IMR-90 (cell line): Measurements from ENCODE around the gene PAN2. TPM values are rescaled to one million over a fixed set of nuclear protein-coding genes. Genes with fewer than 3 reads are reported as not detected.
"Not testable (repeated sequence)": the region's sequence is repeated elsewhere in the genome, so short reads cannot be mapped to it uniquely, and the experiment has no call there.

Experiments
- ATAC-seq: fragments of 200-7000 bp; cut with Tn5 transposase; 2 replicates; pipeline ENCODE4 v1.9.1; 2020; ENCODE audit warnings: low read depth, mild to moderate bottlenecking, moderate library complexity
- BruUV-seq: library from RNA; stranded (reverse); fragments of 400-500 nt; replicated peaks from 2 replicates; lab custom pipeline; 2021; lab: Mats Ljungman, UMichigan
- CTCF ChIA-PET: fragments of 300-600 bp; formaldehyde crosslinking; extraction: SDS; loops from one replicate; lab custom pipeline; 2021; ENCODE audit warnings: antibody characterized with exemption; lab: Yijun Ruan, JAX
- POLR2A ChIA-PET: fragments of 300-600 bp; sonication (Branson Sonifier 250); formaldehyde crosslinking; loops from one replicate; lab custom pipeline; 2022; ENCODE audit warnings: antibody characterized with exemption; ENCODE audit not compliant: unreplicated experiment; lab: Charles Lee
- DNase-seq: peaks from one replicate; pipeline ENCODE4 v3.0.0; 2013
- H2AFZ ChIP-seq: replicated peaks from 2 replicates; pipeline ENCODE3; 2013; ENCODE audit warnings: low read length, mild to moderate bottlenecking; ENCODE audit not compliant: poor library complexity
- H2AK5ac ChIP-seq: 2 replicates; pipeline ENCODE4 v1.6.1; 2013; ENCODE audit warnings: low read depth, low read length, inconsistent platforms
- H2AK9ac ChIP-seq: replicated peaks from 2 replicates; pipeline ENCODE3; 2013; ENCODE audit warnings: mild to moderate bottlenecking, low read depth, low read length, moderate library complexity; ENCODE audit not compliant: poor library complexity
- H2BK120ac ChIP-seq: 2 replicates; pipeline ENCODE4 v1.6.1; 2013; ENCODE audit warnings: low read depth, low read length, inconsistent platforms
- H2BK15ac ChIP-seq: 3 replicates; pipeline ENCODE4 v1.6.1; 2013; ENCODE audit warnings: low read depth, low read length, inconsistent platforms
- H2BK20ac ChIP-seq: 2 replicates; pipeline ENCODE4 v1.6.1; 2013; ENCODE audit warnings: low read depth, mild to moderate bottlenecking, inconsistent platforms, low read length, moderate library complexity
- H2BK5ac ChIP-seq: 2 replicates; pipeline ENCODE4 v1.6.1; 2013; ENCODE audit warnings: mild to moderate bottlenecking, low read depth, low read length, inconsistent platforms; ENCODE audit not compliant: poor library complexity, severe bottlenecking
- H3K14ac ChIP-seq: replicated peaks from 2 replicates; pipeline ENCODE4 v1.6.1; 2013; ENCODE audit warnings: low read depth, low read length, inconsistent platforms
- H3K18ac ChIP-seq: 2 replicates; pipeline ENCODE4 v1.6.1; 2013; ENCODE audit warnings: low read depth, low read length, control low read depth
- H3K23ac ChIP-seq: 2 replicates; pipeline ENCODE4 v1.6.1; 2013; ENCODE audit warnings: low read depth, low read length, inconsistent platforms
- H3K27ac ChIP-seq: 2 replicates; pipeline ENCODE4 v1.5.1; 2013; ENCODE audit warnings: mild to moderate bottlenecking, control low read depth, low read length; ENCODE audit not compliant: insufficient read depth
- H3K27me3 ChIP-seq: 2 replicates; pipeline ENCODE4 v1.6.1; 2013; ENCODE audit warnings: low read length; ENCODE audit not compliant: control insufficient read depth, insufficient read depth
- H3K36me3 ChIP-seq: 2 replicates; pipeline ENCODE4 v1.6.1; 2013; ENCODE audit warnings: low read length, mixed read lengths; ENCODE audit not compliant: control insufficient read depth, insufficient read depth
- H3K4ac ChIP-seq: 2 replicates; pipeline ENCODE4 v1.6.1; 2013; ENCODE audit warnings: low read depth, low read length, inconsistent platforms
- H3K4me1 ChIP-seq: 2 replicates; pipeline ENCODE4 v1.6.1; 2013; ENCODE audit warnings: low read length, mixed read lengths; ENCODE audit not compliant: control insufficient read depth, insufficient read depth
- H3K4me2 ChIP-seq: 2 replicates; pipeline ENCODE4 v1.6.1; 2013; ENCODE audit warnings: low read depth, mild to moderate bottlenecking, control low read depth, low read length, moderate library complexity
- H3K4me3 ChIP-seq: 2 replicates; pipeline ENCODE4 v1.5.1; 2013; ENCODE audit warnings: low read depth, mild to moderate bottlenecking, control low read depth, low read length, moderate library complexity; ENCODE audit not compliant: insufficient read depth
- H3K56ac ChIP-seq: 2 replicates; pipeline ENCODE4 v1.6.1; 2013; ENCODE audit warnings: low read length, inconsistent platforms; ENCODE audit not compliant: insufficient read depth; ENCODE audit errors: extremely low read depth
- H3K79me1 ChIP-seq, 2 experiments: 2 replicates each; pipeline ENCODE4 v1.6.1; 2013; ENCODE audit warnings: low read length in 2 of 2, inconsistent platforms in 1 of 2, low read depth in 1 of 2
- H3K9ac ChIP-seq: 2 replicates; pipeline ENCODE4 v1.6.1; 2013; ENCODE audit warnings: low read depth, low read length, control low read depth
- H3K9me1 ChIP-seq: 2 replicates; pipeline ENCODE4 v1.6.1; 2013; ENCODE audit warnings: low read length, inconsistent platforms; ENCODE audit not compliant: insufficient read depth
- H3K9me3 ChIP-seq: 2 replicates; pipeline ENCODE4 v1.6.1; 2013; ENCODE audit warnings: low read length; ENCODE audit not compliant: control insufficient read depth, insufficient read depth
- H4K20me1 ChIP-seq: 2 replicates; pipeline ENCODE4 v1.6.1; 2013; ENCODE audit warnings: low read length, inconsistent platforms; ENCODE audit not compliant: insufficient read depth
- H4K5ac ChIP-seq: 2 replicates; pipeline ENCODE4 v1.6.1; 2013; ENCODE audit warnings: mild to moderate bottlenecking, low read depth, low read length, control low read depth
- H4K8ac ChIP-seq, 2 experiments: 2 replicates each; pipeline ENCODE4 v1.6.1; 2013; ENCODE audit warnings: low read depth in 2 of 2, low read length in 2 of 2, control low read depth in 1 of 2, inconsistent platforms in 1 of 2
- H4K91ac ChIP-seq: 2 replicates; pipeline ENCODE4 v1.6.1; 2013; ENCODE audit warnings: low read depth, low read length, inconsistent platforms; ENCODE audit not compliant: insufficient read depth
- BHLHE40 ChIP-seq: fragments of 150-350 bp; IDR thresholded peaks from 2 replicates; pipeline ENCODE4 v1.6.1; 2016; ENCODE audit warnings: mild to moderate bottlenecking, low read depth, low read length
- CEBPB ChIP-seq: IDR thresholded peaks from 2 replicates; pipeline ENCODE4 v1.6.1; 2012; ENCODE audit warnings: low read depth, low read length, improper control_type of control experiment
- WGBS, 2 experiments: methylation state at CpG; one replicate each; pipeline versions ENCODE4 v1.1.5 to v1.1.7; 2013; ENCODE audit warnings: missing lambda C conversion rate in 2 of 2; ENCODE audit not compliant: insufficient read length in 1 of 2; ENCODE audit errors: extremely low coverage in 2 of 2; 5-methylcytosine and 5-hydroxymethylcytosine counted together
- dilution Hi-C: fragments of 300-500 bp; cut with HindIII; formaldehyde crosslinking; loops from one replicate; pipeline ENCODE4 v1.14.3; 2018; ENCODE audit warnings: low sequenced_read_pairs; ENCODE audit not compliant: unreplicated experiment
- in situ Hi-C: fragments of 300-500 bp; cut with MboI; formaldehyde crosslinking; loops from 3 replicates; pipeline ENCODE4 v1.14.3; 2019; ENCODE audit warnings: low sequenced_read_pairs, inconsistent platforms, mixed read lengths
- intact Hi-C: fragments of 100-400 bp; cut with micrococcal nuclease; formaldehyde crosslinking; loops from 2 replicates; pipeline ENCODE4 v1.10.0; 2022
- polyA plus RNA-seq, 3 experiments: library from polyadenylated mRNA; depleted of rRNA; stranded (reverse); fragments of >200 nt; gene quantifications; 2 replicates each; pipeline ENCODE4 v1.2.3, GENCODE V29; 2012; ENCODE audit warnings: low replicate concordance in 1 of 3
- total RNA-seq: library from RNA; depleted of rRNA; stranded (reverse); fragments of >200 nt; gene quantifications from 2 replicates; pipeline ENCODE4 v1.2.3, GENCODE V29; 2012

Gene PAN2
- total and polyA plus RNA-seq, 2 of the 4 experiments (the other 2 are of a cell fraction): 9.7 to 20.2 TPM

- no peak overlapping the region for H4K5ac ChIP-seq
- no peak overlapping the region for H3K18ac ChIP-seq
- H2BK15ac ChIP-seq: no peak overlapping the region
- no peak overlapping the region for H2AFZ ChIP-seq
- no peak overlapping the region for H2BK120ac ChIP-seq
- H3K14ac ChIP-seq: no peak overlapping the region
- peaks cover 4% of the 10 kb centered on the region; the same call in 1 of the 2 replicates for H3K4me1 ChIP-seq
- peaks cover 35% of the 10 kb centered on the region for H3K36me3 ChIP-seq
- H3K27ac ChIP-seq: peak overlapping the region; percentile 23; the same call in 1 of the 2 replicates
- no peaks in the 10 kb centered on the region for H3K9me1 ChIP-seq
- no peaks in the 10 kb centered on the region for H3K27me3 ChIP-seq
- H3K23ac ChIP-seq: no peak overlapping the region
- peaks cover 33 to 55% of the 10 kb centered on the region in 2 experiments for H3K79me1 ChIP-seq
- ATAC-seq (no peak; the same call in 1 of the 2 replicates), DNase-seq (no peak)
- H3K56ac ChIP-seq: no peak overlapping the region
- H2BK20ac ChIP-seq: no peak overlapping the region
- ChIA-PET CTCF (interaction anchor here (0.6 to 1.0 kb wide), 2 partner anchors 96 to 178 kb away, joined by 3 to 4 read pairs; no protein-coding TSS in a partner anchor), POLR2A (no interaction called here)
- no peak overlapping the region for H4K91ac ChIP-seq
- no CpG with 5 or more reads among the region's 4 CpGs for WGBS, 2 experiments
- H3K4me2 ChIP-seq: no peak overlapping the region
- BruUV-seq: no TSS peak
- intact Hi-C loops (no loop called here), dilution Hi-C loops (no loop called here), in situ Hi-C loops (no loop called here)
- no peak overlapping the region for H3K4ac ChIP-seq
- no peak overlapping the region for H2AK5ac ChIP-seq
- no peak overlapping the region for H3K4me3 ChIP-seq
- H4K8ac ChIP-seq: no peak overlapping the region
- H2BK5ac ChIP-seq: no peak overlapping the region
- H4K20me1 ChIP-seq: peaks cover 14% of the 10 kb centered on the region
- no peak overlapping the region for H3K9ac ChIP-seq
- H3K9me3 ChIP-seq: no peaks in the 10 kb centered on the region
- TF ChIP-seq BHLHE40: no peak
- peak; percentile 70 for TF ChIP-seq CEBPB
- no peak overlapping the region for H2AK9ac ChIP-seq
Measured at GRCh38 chr12:56286044-56286830, 47.6 kb downstream of the PAN2 start.

GRCh38 chr12:56284263-56284662 is 49.5 kb downstream of the PAN2 start:
- H2BK120ac ChIP-seq, H3K9me1 ChIP-seq, in situ Hi-C loops, BruUV-seq, H3K4me3 ChIP-seq, H4K8ac ChIP-seq, H3K27ac ChIP-seq, H2AFZ ChIP-seq, H2AK9ac ChIP-seq, H3K4me1 ChIP-seq, H3K4ac ChIP-seq, H2BK20ac ChIP-seq, H2AK5ac ChIP-seq, H3K18ac ChIP-seq, H3K9me3 ChIP-seq, H3K23ac ChIP-seq, H3K4me2 ChIP-seq, POLR2A ChIA-PET, H3K27me3 ChIP-seq, H2BK5ac ChIP-seq, H3K14ac ChIP-seq, H4K91ac ChIP-seq, H3K9ac ChIP-seq, dilution Hi-C loops, H4K5ac ChIP-seq, DNase-seq, intact Hi-C loops, H2BK15ac ChIP-seq, H3K56ac ChIP-seq, ATAC-seq: not testable (repeated sequence)
- CTCF ChIA-PET: interaction anchor here (0.6 to 0.7 kb wide), 2 partner anchors 10 to 179 kb away, joined by 3 read pairs; no protein-coding TSS in a partner anchor
- H4K20me1 ChIP-seq: peaks cover 14% of the 10 kb centered on the region
- no CpG with 5 or more reads among the region's 5 CpGs for WGBS, 2 experiments
- peaks cover 28 to 43% of the 10 kb centered on the region in 2 experiments for H3K79me1 ChIP-seq
- H3K36me3 ChIP-seq: peaks cover 38% of the 10 kb centered on the region
